ENCODE measurements around the gene ABHD11.

The ABHD11 gene

GRCh38 chr7:73700581-73701134 is 37.9 kb downstream of the ABHD11 start:
- DNase-seq = no peak

- DNase-seq = no peak
These were observed 38.6 kb downstream of the ABHD11 start for GRCh38 chr7:73700069-73700423.

DNA sequence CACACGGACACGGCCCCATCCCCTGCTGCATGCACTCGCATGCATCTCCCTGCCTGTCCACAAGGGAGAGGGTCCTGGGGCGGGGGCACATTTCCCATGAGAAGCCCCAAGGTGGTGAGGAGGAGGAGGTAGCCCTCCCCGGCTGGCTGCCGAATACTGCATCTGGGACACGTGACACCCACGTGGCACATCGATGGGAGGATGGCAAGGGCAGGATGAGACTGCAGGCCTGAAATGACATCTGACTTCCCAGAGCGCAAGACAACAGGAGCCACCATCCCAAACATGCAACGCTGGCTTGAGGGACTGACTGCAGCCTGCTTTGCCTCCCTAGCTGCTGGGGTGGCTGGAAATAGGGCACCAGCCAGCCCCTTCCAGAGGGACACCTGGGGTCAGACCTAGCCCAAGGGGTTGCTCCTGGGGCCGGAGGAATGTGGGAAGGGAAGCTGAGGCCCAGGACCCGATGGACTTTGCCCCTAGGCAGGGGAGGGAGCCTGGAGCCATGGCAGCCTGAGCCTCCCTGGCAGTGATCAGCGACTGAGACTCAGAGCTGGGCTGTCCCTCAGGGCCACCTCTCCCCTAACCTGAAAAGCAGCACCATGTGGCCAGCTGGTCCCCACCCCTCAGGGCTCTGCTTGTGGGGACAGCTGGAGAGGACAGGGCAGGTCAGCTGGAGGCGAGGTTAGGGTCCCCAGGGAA is 39.1 kb downstream of the ABHD11 start:
- no peak for DNase-seq

- no peak for DNase-seq
These were observed 40.2 kb downstream of the ABHD11 start for GRCh38 chr7:73698410-73698809.

- DNase-seq = no peak
These were observed 42.2 kb downstream of the ABHD11 start for GRCh38 chr7:73696372-73696771.

GRCh38 chr7:73690646-73691045 is 48.0 kb downstream of the ABHD11 start:
- DNase-seq = no peak

- no peak for DNase-seq
These were observed 50.3 kb downstream of the ABHD11 start for GRCh38 chr7:73688288-73688687.

All from cortex of kidney (tissue), 1 donor.